ENCODE data around the gene UNC5CL.

UNC5CL gene

GRCh38 chr6:40992746-40993145 lies 46.3 kb downstream of the UNC5CL start:
- Histone ChIP-seq H3K9me3 (ENCODE audit: control insufficient read depth, insufficient read depth, low read length) (no peaks in the 10 kb centered on the region), H3K36me3 (ENCODE audit: control insufficient read depth, insufficient read depth, low read length) (no peaks in the 10 kb centered on the region), H3K4me1 (ENCODE audit: control insufficient read depth, insufficient read depth, low read length) (peaks cover 13% of the 10 kb centered on the region), H3K4me3 (ENCODE audit: low read depth, low read length) (no peak overlapping the region), H3K9ac (ENCODE audit: low read depth, low read length) (no peak overlapping the region), H3K27me3 (ENCODE audit: control insufficient read depth, insufficient read depth, low read length) (no peaks in the 10 kb centered on the region)

DNA sequence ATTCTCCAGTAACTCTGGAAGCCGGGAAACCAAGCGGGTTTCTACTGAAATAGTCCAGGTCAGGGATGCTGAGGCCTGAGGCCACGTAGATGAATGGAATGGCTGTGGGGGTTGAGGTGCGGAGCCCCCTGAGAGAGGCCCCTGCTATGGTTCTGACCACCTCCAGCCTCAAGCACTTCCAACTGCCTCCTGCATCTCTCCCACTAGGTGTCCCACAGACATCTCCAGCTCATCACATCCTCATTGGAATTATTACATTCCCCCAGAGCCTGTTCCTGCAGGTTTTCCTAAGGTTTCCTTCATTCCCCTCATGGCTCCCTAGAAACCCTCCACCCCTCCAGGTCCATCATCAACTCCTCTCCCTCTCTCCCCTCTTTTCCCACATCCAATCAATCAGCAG lies 48.7 kb downstream of the UNC5CL start:
- no peaks in the 10 kb centered on the region for H3K4me1 ChIP-seq (ENCODE audit: control insufficient read depth, insufficient read depth, low read length)
- H3K4me3 ChIP-seq (ENCODE audit: low read depth, low read length): no peak overlapping the region
- no peaks in the 10 kb centered on the region for H3K9me3 ChIP-seq (ENCODE audit: control insufficient read depth, insufficient read depth, low read length)
- H3K9ac ChIP-seq (ENCODE audit: low read depth, low read length): no peak overlapping the region
- no peaks in the 10 kb centered on the region for H3K36me3 ChIP-seq (ENCODE audit: control insufficient read depth, insufficient read depth, low read length)
- no peaks in the 10 kb centered on the region for H3K27me3 ChIP-seq (ENCODE audit: control insufficient read depth, insufficient read depth, low read length)

DNA sequence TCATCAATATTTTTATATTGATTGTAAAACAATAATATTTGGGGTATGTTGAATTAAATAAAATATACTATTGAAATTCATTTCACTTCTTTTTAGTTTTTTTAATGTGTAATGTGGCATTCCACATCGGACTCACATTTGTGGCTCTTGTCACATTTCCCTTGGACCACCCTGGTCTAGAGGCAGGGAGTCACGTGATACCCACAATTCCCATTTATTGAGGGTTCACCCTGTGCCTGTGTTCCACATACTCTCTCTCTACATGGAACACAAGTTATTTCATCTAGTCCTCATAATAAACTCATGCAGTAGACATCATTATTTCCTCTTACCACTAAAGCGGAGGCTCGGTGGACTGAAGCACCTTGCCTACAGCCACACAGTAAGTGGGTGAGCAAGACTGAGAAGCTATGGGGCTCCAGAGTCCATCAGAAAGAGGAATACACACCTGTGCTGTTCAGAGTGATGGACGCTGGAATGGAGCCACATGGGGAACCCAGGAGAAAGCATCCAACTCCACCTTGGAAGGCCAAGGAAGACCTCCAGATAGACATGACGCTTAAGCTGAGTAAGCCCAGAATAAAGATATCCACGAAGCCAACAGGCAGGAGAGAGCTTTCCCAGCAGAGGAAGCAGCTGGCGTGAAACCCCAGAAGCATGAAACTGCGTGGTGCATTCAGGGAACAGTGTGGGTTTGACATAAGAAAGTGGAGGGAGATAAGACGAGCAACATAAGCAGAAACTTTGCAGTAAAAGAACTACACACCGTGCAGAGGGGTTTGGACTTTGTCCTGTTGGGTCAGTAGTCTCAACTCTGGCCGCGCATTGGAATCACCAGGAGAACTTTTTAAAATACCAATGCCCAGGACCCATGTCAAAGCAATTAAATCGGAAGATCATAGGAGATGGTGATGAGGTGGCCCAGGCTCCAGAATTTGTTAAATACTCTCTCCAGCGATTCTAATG lies 49.5 kb downstream of the UNC5CL start:
- no peak overlapping the region for H3K4me3 ChIP-seq (ENCODE audit: low read depth, low read length)
- no peaks in the 10 kb centered on the region for H3K27me3 ChIP-seq (ENCODE audit: control insufficient read depth, insufficient read depth, low read length)
- H3K9ac ChIP-seq (ENCODE audit: low read depth, low read length): no peak overlapping the region
- H3K36me3 ChIP-seq (ENCODE audit: control insufficient read depth, insufficient read depth, low read length): no peaks in the 10 kb centered on the region
- H3K4me1 ChIP-seq (ENCODE audit: control insufficient read depth, insufficient read depth, low read length): peaks cover 1% of the 10 kb centered on the region
- H3K9me3 ChIP-seq (ENCODE audit: control insufficient read depth, insufficient read depth, low read length): no peaks in the 10 kb centered on the region

DNA sequence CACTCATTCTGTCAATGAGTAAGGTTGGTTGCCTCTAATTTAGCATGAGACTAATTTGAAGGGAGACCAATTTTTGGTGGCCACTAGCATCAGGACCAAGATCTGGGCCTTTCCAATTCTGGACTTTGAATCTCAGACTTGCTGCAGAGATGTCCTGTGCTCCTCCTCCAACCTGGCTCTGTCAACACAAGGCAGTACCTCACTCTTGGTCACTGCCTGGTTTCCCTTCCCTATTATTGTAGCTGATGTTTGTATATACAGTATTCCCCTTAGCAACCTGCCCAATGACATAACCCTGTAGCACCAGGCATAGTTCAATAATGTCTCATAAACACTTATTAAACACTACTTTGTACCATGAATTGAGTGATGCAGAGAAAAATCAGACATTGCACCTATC lies 50.4 kb downstream of the UNC5CL start:
- Histone ChIP-seq H3K36me3 (ENCODE audit: control insufficient read depth, insufficient read depth, low read length) (no peaks in the 10 kb centered on the region), H3K9me3 (ENCODE audit: control insufficient read depth, insufficient read depth, low read length) (no peaks in the 10 kb centered on the region), H3K4me3 (ENCODE audit: low read depth, low read length) (no peak overlapping the region), H3K9ac (ENCODE audit: low read depth, low read length) (no peak overlapping the region), H3K27me3 (ENCODE audit: control insufficient read depth, insufficient read depth, low read length) (no peaks in the 10 kb centered on the region), H3K4me1 (ENCODE audit: control insufficient read depth, insufficient read depth, low read length) (peaks cover 8% of the 10 kb centered on the region)

DNA sequence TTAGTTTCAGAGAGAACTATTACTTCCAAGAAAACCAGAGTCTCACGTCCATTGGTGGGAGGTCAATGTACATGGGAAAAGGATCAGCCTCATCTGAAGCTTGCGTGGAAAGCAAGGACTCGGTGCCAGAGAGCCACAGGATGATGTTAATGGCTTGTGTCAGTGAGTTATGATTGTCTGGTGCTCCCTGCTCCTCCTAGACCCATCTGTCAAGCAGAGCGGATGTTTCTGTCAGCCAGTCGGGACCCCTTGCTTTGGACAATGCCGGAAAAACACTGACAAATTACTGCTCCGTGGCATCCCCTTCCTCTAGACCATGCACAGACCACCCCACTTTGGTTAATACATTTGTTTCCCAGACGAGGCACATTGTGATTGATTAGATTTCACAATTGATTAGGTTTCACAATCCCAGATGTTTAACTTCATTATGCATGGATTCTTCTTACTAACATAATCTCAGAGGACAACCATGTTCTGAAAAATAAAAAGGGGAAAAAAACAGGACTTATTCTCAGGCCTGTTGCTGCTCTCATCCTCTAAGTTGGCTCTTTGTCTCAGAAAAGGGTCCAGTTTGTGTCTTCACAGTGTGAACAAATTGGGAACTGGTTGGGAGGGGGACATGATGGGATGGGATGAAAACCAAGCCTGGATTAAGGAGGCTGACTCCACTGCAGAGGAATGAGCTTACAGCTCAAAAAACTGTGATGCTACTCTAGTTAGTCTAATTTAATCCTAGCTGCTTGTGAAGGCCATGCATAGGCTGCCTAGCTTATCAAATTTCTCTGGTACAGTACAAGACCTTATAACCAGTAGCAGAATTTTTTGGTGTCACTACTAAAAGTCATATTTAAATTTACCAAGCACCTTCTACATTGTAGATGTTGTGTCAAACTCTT lies 51.9 kb downstream of the UNC5CL start:
- H3K36me3 ChIP-seq (ENCODE audit: control insufficient read depth, insufficient read depth, low read length): no peaks in the 10 kb centered on the region
- H3K4me3 ChIP-seq (ENCODE audit: low read depth, low read length): no peak overlapping the region
- no peak overlapping the region for H3K9ac ChIP-seq (ENCODE audit: low read depth, low read length)
- H3K27me3 ChIP-seq (ENCODE audit: control insufficient read depth, insufficient read depth, low read length): no peaks in the 10 kb centered on the region
- no peaks in the 10 kb centered on the region for H3K9me3 ChIP-seq (ENCODE audit: control insufficient read depth, insufficient read depth, low read length)
- H3K4me1 ChIP-seq (ENCODE audit: control insufficient read depth, insufficient read depth, low read length): peaks cover 15% of the 10 kb centered on the region

DNA sequence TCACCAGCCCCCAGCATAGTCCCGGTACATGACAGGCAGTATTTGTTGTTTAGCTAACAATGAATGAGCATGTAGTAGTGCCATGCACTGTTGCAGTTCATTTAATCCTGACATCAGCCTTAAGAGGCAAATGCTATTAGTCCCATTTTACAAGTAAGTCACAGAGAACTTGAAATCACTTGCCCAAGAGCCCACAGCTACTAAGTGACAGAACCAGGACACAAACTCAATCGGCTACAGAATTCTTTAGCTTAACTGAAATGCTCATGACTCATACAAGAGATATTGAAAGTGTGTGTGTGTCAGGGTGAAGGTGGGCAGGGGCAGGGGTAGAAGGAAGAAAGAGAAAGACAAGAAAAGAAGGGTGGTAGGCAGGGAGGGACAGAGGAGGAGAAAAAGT lies 52.7 kb downstream of the UNC5CL start:
- Histone ChIP-seq H3K9me3 (ENCODE audit: control insufficient read depth, insufficient read depth, low read length) (no peaks in the 10 kb centered on the region), H3K9ac (ENCODE audit: low read depth, low read length) (no peak overlapping the region), H3K4me3 (ENCODE audit: low read depth, low read length) (no peak overlapping the region), H3K27me3 (ENCODE audit: control insufficient read depth, insufficient read depth, low read length) (no peaks in the 10 kb centered on the region), H3K36me3 (ENCODE audit: control insufficient read depth, insufficient read depth, low read length) (no peaks in the 10 kb centered on the region), H3K4me1 (ENCODE audit: control insufficient read depth, insufficient read depth, low read length) (peaks cover 15% of the 10 kb centered on the region)

- no peak overlapping the region for H3K9ac ChIP-seq (ENCODE audit: low read depth, low read length)
- H3K36me3 ChIP-seq (ENCODE audit: control insufficient read depth, insufficient read depth, low read length): no peaks in the 10 kb centered on the region
- H3K4me3 ChIP-seq (ENCODE audit: low read depth, low read length): no peak overlapping the region
- H3K9me3 ChIP-seq (ENCODE audit: control insufficient read depth, insufficient read depth, low read length): no peaks in the 10 kb centered on the region
- H3K4me1 ChIP-seq (ENCODE audit: control insufficient read depth, insufficient read depth, low read length): peaks cover 15% of the 10 kb centered on the region
- no peaks in the 10 kb centered on the region for H3K27me3 ChIP-seq (ENCODE audit: control insufficient read depth, insufficient read depth, low read length)
Observed at GRCh38 chr6:40983752-40984151, 55.3 kb downstream of the UNC5CL start.

DNA sequence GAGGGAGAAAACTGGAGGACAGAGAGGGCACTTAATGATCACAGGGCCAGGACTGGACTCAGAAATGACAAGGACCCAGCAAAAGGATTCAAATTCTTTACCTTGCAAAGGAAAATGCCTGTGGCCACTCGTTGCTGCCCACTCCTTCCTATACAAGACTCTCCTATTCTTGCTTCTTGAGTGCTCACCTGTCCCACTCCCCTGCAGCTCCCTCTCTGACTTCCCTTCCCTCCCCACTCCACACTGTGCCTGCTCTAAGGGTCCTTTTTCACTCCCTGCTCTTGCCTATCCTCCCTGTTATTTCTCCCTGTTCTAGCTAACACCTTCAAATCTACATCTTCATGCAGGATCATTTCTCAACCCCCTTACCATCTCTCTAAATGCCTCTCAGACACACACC lies 56.1 kb downstream of the UNC5CL start:
- peaks cover 15% of the 10 kb centered on the region for H3K4me1 ChIP-seq (ENCODE audit: control insufficient read depth, insufficient read depth, low read length)
- no peak overlapping the region for H3K9ac ChIP-seq (ENCODE audit: low read depth, low read length)
- H3K27me3 ChIP-seq (ENCODE audit: control insufficient read depth, insufficient read depth, low read length): no peaks in the 10 kb centered on the region
- no peaks in the 10 kb centered on the region for H3K36me3 ChIP-seq (ENCODE audit: control insufficient read depth, insufficient read depth, low read length)
- no peaks in the 10 kb centered on the region for H3K9me3 ChIP-seq (ENCODE audit: control insufficient read depth, insufficient read depth, low read length)
- no peak overlapping the region for H3K4me3 ChIP-seq (ENCODE audit: low read depth, low read length)

DNA sequence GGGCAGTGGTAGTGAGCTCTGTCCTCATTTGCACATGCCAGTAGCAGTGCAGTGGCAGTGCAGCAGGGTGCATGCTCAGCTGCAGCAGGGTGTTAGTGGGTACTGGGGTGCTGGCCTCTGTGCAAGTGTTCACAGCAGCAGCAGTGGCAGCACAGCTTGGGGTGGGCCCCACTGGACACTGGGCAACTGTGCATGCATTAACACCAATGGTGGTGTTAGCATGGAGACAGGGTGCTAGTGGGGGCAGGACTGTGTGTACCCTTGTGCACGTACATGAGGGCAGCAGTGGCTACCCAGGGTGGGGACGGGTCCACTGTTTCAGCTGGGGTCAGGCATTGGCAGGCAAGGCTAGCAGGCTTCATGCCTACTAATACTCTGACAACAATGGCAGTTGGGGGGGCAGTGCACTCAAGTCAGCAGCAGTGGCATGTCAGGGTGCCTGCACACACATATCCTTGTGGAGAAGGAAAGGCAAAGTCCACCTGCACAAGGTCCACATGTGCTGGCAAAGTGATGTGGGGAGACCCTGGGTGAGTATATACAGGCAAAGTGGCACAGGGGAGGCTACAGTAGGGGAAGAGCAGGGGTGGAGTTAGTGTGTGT lies 60.2 kb downstream of the UNC5CL start:
- H3K4me3 ChIP-seq (ENCODE audit: low read depth, low read length): no peak overlapping the region

GRCh38 chr6:40977695-40978094 lies 61.3 kb downstream of the UNC5CL start:
- Histone ChIP-seq H3K9me3 (ENCODE audit: control insufficient read depth, insufficient read depth, low read length) (no peaks in the 10 kb centered on the region), H3K4me3 (ENCODE audit: low read depth, low read length) (no peak overlapping the region), H3K36me3 (ENCODE audit: control insufficient read depth, insufficient read depth, low read length) (no peaks in the 10 kb centered on the region), H3K9ac (ENCODE audit: low read depth, low read length) (no peak overlapping the region), H3K4me1 (ENCODE audit: control insufficient read depth, insufficient read depth, low read length) (peaks cover 4% of the 10 kb centered on the region), H3K27me3 (ENCODE audit: control insufficient read depth, insufficient read depth, low read length) (no peaks in the 10 kb centered on the region)

More for the DNA sequence above, 60.2 kb downstream of the UNC5CL start:
- peaks cover 7% of the 10 kb centered on the region for H3K4me1 ChIP-seq (ENCODE audit: control insufficient read depth, insufficient read depth, low read length)
- no peaks in the 10 kb centered on the region for H3K36me3 ChIP-seq (ENCODE audit: control insufficient read depth, insufficient read depth, low read length)
- H3K9me3 ChIP-seq (ENCODE audit: control insufficient read depth, insufficient read depth, low read length): no peaks in the 10 kb centered on the region
- no peak overlapping the region for H3K9ac ChIP-seq (ENCODE audit: low read depth, low read length)
- H3K27me3 ChIP-seq (ENCODE audit: control insufficient read depth, insufficient read depth, low read length): no peaks in the 10 kb centered on the region

GRCh38 chr6:40977085-40977484 lies 61.9 kb downstream of the UNC5CL start:
- H3K9ac ChIP-seq (ENCODE audit: low read depth, low read length): no peak overlapping the region
- H3K36me3 ChIP-seq (ENCODE audit: control insufficient read depth, insufficient read depth, low read length): no peaks in the 10 kb centered on the region
- no peaks in the 10 kb centered on the region for H3K27me3 ChIP-seq (ENCODE audit: control insufficient read depth, insufficient read depth, low read length)
- no peaks in the 10 kb centered on the region for H3K4me1 ChIP-seq (ENCODE audit: control insufficient read depth, insufficient read depth, low read length)
- H3K9me3 ChIP-seq (ENCODE audit: control insufficient read depth, insufficient read depth, low read length): no peaks in the 10 kb centered on the region
- no peak overlapping the region for H3K4me3 ChIP-seq (ENCODE audit: low read depth, low read length)

Measured in iPS-15b (cell line).